Measurements from ENCODE around the gene HOXB6.

DNA sequence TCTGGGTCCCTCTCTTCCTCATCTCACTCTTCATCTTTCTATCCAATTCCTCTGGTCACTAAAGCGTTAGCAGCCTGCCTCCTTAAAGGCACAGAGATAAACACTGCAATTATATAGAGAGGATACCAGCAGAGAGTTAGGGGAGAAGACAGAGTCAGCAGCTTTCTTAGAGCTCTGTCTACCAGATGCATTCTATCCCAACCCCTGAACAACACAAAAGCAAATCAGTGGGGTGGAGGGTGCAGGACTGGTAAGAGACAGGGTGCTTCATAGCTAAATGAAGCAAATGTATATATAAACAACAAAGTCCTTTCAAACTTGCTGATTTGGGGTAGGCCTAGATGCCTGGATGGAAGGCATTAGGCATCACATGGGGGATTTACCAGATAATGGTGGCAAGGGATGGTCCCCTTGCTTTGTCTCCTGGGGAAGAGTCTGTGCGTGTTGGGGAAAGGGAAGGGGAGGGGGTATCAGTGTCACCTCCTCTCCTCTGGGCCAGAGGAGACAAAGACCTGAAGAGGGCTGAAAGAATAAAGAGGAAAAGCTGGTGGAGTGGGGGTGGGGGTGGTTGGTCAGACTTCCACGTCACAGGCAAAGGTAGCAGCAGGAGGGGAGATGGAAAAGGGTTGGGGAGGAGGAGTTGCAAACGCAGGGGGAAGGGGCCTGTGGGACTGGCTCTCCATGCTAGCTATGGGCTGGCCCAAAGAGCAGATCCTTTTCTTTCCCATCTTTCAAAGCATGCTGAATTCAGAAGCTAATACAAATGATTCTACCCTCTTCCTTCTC is 38.7 kb downstream of the HOXB6 start:
- TF ChIP-seq ZNF510 (tag by site-specific recombination; IDR thresholded peaks at IDR 0.05; ENCODE audit: insufficient replicate concordance) (no peak), ZNF623 (tag by site-specific recombination; IDR thresholded peaks at IDR 0.05) (no peak), CTCF (tag by site-specific recombination; IDR thresholded peaks at IDR 0.05) (no peak), ZFP41 (tag by site-specific recombination; IDR thresholded peaks at IDR 0.05; ENCODE audit: borderline replicate concordance) (no peak), ZNF274 (IDR thresholded peaks at IDR 0.05; ENCODE audit: low read length) (no peak), ZNF274 (tag by site-specific recombination; IDR thresholded peaks at IDR 0.05; ENCODE audit: borderline replicate concordance) (no peak), BCL6B (tag by site-specific recombination; IDR thresholded peaks at IDR 0.05) (no peak), ZBTB20 (tag by site-specific recombination; IDR thresholded peaks at IDR 0.05) (no peak), ATF2 (tag by site-specific recombination; IDR thresholded peaks at IDR 0.05; ENCODE audit: low read depth) (no peak)
- TF ChIP-seq, protein P1, sequence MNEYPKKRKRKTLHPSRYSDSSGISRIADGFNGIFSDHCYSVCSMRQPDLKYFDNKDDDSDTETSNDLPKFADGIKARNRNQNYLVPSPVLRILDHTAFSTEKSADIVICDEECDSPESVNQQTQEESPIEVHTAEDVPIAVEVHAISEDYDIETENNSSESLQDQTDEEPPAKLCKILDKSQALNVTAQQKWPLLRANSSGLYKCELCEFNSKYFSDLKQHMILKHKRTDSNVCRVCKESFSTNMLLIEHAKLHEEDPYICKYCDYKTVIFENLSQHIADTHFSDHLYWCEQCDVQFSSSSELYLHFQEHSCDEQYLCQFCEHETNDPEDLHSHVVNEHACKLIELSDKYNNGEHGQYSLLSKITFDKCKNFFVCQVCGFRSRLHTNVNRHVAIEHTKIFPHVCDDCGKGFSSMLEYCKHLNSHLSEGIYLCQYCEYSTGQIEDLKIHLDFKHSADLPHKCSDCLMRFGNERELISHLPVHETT (tag by site-specific recombination; IDR thresholded peaks at IDR 0.05) = no peak
